ENCODE measurements around the gene NFKBIE. TPM values are rescaled to one million over a fixed set of nuclear protein-coding genes. Genes with fewer than 3 reads are reported as not detected.

The NFKBIE gene
- total and polyA plus RNA-seq, 2 experiments from 2014 or later, result 14.0 to 16.7 TPM

GRCh38 chr6:44254191-44255104 is 10.9 kb downstream of the NFKBIE start:
- Histone ChIP-seq H2AFZ (no peak overlapping the region), H3K9me2 (replicated peaks; ENCODE audit: insufficient read depth) (no peaks in the 10 kb centered on the region), H3K4me3 (no peak overlapping the region), H3K79me2 (peaks cover 58% of the 10 kb centered on the region), H3K36me3 (replicated peaks; ENCODE audit: insufficient read depth, low read depth) (no peaks in the 10 kb centered on the region), H3K27me3 (no peaks in the 10 kb centered on the region), H3K27ac (no peak overlapping the region), H3K4me2 (no peak overlapping the region), H3K4me1 (ENCODE audit: insufficient read depth) (peaks cover 9% of the 10 kb centered on the region), H3K9me3 (ENCODE audit: low read depth) (no peaks in the 10 kb centered on the region), H4K20me1 (ENCODE audit: insufficient read depth, poor library complexity, severe bottlenecking) (peaks cover 55% of the 10 kb centered on the region)
- 87% methylated on average over 12 of the region's 12 CpGs for WGBS (ENCODE audit: low lambda C conversion rate, missing lambda C conversion rate)
- DNase-seq (ENCODE audit: low spot score), result no peak
- TF ChIP-seq, protein P1, sequence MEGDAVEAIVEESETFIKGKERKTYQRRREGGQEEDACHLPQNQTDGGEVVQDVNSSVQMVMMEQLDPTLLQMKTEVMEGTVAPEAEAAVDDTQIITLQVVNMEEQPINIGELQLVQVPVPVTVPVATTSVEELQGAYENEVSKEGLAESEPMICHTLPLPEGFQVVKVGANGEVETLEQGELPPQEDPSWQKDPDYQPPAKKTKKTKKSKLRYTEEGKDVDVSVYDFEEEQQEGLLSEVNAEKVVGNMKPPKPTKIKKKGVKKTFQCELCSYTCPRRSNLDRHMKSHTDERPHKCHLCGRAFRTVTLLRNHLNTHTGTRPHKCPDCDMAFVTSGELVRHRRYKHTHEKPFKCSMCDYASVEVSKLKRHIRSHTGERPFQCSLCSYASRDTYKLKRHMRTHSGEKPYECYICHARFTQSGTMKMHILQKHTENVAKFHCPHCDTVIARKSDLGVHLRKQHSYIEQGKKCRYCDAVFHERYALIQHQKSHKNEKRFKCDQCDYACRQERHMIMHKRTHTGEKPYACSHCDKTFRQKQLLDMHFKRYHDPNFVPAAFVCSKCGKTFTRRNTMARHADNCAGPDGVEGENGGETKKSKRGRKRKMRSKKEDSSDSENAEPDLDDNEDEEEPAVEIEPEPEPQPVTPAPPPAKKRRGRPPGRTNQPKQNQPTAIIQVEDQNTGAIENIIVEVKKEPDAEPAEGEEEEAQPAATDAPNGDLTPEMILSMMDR (IDR thresholded peaks at IDR 0.05; ENCODE audit: poor library complexity), result no peak
- TF ChIP-seq EZH2 (IDR thresholded peaks at IDR 0.05; ENCODE audit: borderline replicate concordance), result no peak
- no peak for TF ChIP-seq EZH2phosphoT487 (IDR thresholded peaks at IDR 0.05; ENCODE audit: low read depth, severe bottlenecking, unreplicated experiment)

GRCh38 chr6:44253307-44254101 is 11.8 kb downstream of the NFKBIE start:
- H4K20me1 ChIP-seq (ENCODE audit: insufficient read depth, poor library complexity, severe bottlenecking), result peaks cover 64% of the 10 kb centered on the region
- no peak overlapping the region for H3K4me3 ChIP-seq
- peak; percentile 65 for DNase-seq (ENCODE audit: low spot score)
- no peaks in the 10 kb centered on the region for H3K9me3 ChIP-seq (ENCODE audit: low read depth)
- no peaks in the 10 kb centered on the region for H3K36me3 ChIP-seq (replicated peaks; ENCODE audit: insufficient read depth, low read depth)
- no peaks in the 10 kb centered on the region for H3K27me3 ChIP-seq
- H3K27ac ChIP-seq, result no peak overlapping the region
- TF ChIP-seq, protein P1 (IDR thresholded peaks at IDR 0.05; ENCODE audit: poor library complexity), result peak; percentile 44
- TF ChIP-seq EZH2phosphoT487 (IDR thresholded peaks at IDR 0.05; ENCODE audit: low read depth, severe bottlenecking, unreplicated experiment), result no peak
- H3K79me2 ChIP-seq, result peaks cover 68% of the 10 kb centered on the region
- H3K4me1 ChIP-seq (ENCODE audit: insufficient read depth), result peaks cover 19% of the 10 kb centered on the region
- no peaks in the 10 kb centered on the region for H3K9me2 ChIP-seq (replicated peaks; ENCODE audit: insufficient read depth)
- WGBS (ENCODE audit: low lambda C conversion rate, missing lambda C conversion rate), result 82% methylated on average over 10 of the region's 10 CpGs
- H3K4me2 ChIP-seq, result no peak overlapping the region
- no peak overlapping the region for H2AFZ ChIP-seq

DNA sequence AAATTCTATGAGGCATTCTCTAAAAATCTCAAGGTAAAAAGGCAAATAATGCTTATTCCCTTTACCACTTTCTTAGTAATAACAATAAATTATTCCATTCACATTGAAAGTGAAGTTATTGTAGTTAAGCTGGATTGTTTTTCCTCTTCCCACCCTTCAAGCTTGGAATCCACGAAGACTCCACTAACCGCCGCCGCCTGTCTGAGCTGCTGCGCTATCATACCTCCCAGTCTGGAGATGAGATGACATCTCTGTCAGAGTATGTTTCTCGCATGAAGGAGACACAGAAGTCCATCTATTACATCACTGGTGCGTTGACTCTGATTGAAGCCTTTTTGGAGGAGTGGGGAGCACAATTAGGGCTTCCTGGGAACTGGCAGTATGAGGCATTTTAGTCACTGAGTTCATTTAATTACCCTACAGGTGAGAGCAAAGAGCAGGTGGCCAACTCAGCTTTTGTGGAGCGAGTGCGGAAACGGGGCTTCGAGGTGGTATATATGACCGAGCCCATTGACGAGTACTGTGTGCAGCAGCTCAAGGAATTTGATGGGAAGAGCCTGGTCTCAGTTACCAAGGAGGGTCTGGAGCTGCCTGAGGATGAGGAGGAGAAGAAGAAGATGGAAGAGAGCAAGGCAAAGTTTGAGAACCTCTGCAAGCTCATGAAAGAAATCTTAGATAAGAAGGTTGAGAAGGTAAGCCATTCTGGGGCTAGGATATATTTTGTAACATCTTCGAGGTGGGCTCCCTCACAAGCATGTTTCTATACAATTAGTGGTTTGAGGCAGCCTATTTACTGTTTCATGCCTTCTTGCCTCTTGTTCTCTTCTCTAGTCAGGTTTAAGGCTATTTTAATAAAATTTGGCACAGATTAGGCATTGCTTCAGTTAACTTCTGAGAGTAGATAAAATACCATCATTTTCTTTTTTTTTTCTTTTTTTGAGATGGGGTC is 13.5 kb downstream of the NFKBIE start:
- TF ChIP-seq, protein P1 (IDR thresholded peaks at IDR 0.05; ENCODE audit: poor library complexity), result no peak
- TF ChIP-seq EZH2 (IDR thresholded peaks at IDR 0.05; ENCODE audit: borderline replicate concordance) (no peak), EZH2phosphoT487 (IDR thresholded peaks at IDR 0.05; ENCODE audit: low read depth, severe bottlenecking, unreplicated experiment) (no peak)
- no peak overlapping the region for H3K4me3 ChIP-seq
- no peak overlapping the region for H3K27ac ChIP-seq
- H3K4me2 ChIP-seq, result no peak overlapping the region
- peaks cover 80% of the 10 kb centered on the region for H4K20me1 ChIP-seq (ENCODE audit: insufficient read depth, poor library complexity, severe bottlenecking)
- peaks cover 81% of the 10 kb centered on the region for H3K79me2 ChIP-seq
- DNase-seq (ENCODE audit: low spot score), result no peak
- peaks cover 21% of the 10 kb centered on the region for H3K4me1 ChIP-seq (ENCODE audit: insufficient read depth)
- H3K36me3 ChIP-seq (replicated peaks; ENCODE audit: insufficient read depth, low read depth), result no peaks in the 10 kb centered on the region
- H2AFZ ChIP-seq, result no peak overlapping the region
- no peaks in the 10 kb centered on the region for H3K9me2 ChIP-seq (replicated peaks; ENCODE audit: insufficient read depth)
- H3K9me3 ChIP-seq (ENCODE audit: low read depth), result no peaks in the 10 kb centered on the region
- H3K27me3 ChIP-seq, result no peaks in the 10 kb centered on the region
- 93% methylated on average over 14 of the region's 14 CpGs for WGBS (ENCODE audit: low lambda C conversion rate, missing lambda C conversion rate)

Data from hepatocyte (in vitro differentiated cells).